GM18951 (cell line): ENCODE measurements around the gene OMP.
"Not testable (repeated sequence)": the region's sequence is repeated elsewhere in the genome, so short reads cannot be mapped to it uniquely, and the experiment has no call there.

Source experiments
- POLR2A ChIP-seq: IDR thresholded peaks from 4 replicates; pipeline ENCODE4 v1.6.1; 2011; ENCODE audit warnings: mild to moderate bottlenecking; ENCODE audit not compliant: insufficient read length, insufficient read depth; ENCODE audit errors: extremely low read depth
- in situ Hi-C: fragments of 300-500 bp; cut with MboI; formaldehyde crosslinking; loops from one replicate; pipeline ENCODE4 v1.12.0; 2022; ENCODE audit warnings: low sequenced_read_pairs, mixed read lengths, inconsistent platforms; ENCODE audit not compliant: unreplicated experiment

OMP gene

GRCh38 chr11:77102246-77103210 is at the start of gene OMP:
TSS of gene OMP (plus strand) at chr11:77102840. CDS start at chr11:77102840, 0 bp downstream.
- in situ Hi-C loops, result loop anchor here (5.0 kb wide), 1 partner anchor 55 kb away; no protein-coding TSS in a partner anchor
- TF ChIP-seq POLR2A, result no peak

DNA sequence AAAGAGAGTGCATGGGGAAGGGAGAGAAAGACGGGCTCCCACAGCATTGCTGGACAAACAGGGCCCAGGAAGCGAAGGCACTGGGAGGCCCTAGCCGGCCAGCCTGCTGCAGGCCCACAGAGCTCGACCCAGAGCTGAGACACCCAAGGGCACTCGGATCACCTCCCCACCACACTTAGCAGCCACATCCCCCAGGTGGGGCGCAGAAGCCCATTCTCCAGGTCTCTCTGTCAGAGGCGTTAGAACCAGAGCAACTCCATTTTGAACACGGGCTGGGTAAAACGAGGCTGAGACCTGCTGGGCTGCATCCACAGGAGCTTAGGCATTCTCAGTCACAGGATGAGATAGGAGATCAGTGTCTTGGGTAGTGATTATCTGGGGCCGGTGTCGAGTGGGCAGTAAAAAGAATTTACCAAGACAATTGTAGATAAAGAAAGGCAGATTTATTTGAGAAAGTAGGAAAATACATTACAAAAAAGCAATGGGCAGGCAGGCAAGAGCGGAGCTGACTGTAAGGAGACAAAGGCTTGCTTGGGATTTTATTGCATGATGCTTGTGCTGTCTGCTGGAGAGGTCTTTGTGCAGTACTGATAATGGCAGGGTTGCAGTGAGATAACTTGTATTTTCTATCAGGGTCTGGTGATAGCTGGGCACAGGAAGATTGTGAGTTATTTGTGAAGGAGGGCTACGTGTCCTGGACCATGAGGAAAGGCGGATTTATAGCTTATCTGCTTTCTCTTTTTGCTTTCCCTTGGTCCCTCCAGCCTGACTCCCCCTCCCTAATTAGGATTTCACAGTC is 49.2 kb upstream of the OMP start:
- TF ChIP-seq POLR2A, result no peak
- in situ Hi-C loops, result no loop called here

DNA sequence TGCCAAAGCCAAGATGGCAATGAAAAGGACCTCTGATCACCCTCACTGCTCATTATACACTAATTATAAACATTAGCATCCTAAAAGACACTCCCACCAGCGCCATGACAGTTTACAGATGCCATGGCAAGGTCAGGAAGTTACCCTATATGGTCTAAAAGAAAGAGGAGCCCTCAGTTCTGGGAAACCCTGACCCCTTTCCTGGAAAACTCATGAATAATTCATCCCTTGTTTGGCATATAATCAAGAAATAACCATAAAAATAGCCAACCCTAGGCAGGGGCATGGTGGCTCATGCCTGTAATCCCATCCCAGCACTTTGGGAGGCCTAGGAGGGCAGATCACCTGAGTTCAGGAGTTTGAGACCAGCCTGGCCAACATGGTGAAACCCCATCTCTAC is 48.6 kb upstream of the OMP start:
- TF ChIP-seq POLR2A, result no peak
- in situ Hi-C loops, result no loop called here

DNA sequence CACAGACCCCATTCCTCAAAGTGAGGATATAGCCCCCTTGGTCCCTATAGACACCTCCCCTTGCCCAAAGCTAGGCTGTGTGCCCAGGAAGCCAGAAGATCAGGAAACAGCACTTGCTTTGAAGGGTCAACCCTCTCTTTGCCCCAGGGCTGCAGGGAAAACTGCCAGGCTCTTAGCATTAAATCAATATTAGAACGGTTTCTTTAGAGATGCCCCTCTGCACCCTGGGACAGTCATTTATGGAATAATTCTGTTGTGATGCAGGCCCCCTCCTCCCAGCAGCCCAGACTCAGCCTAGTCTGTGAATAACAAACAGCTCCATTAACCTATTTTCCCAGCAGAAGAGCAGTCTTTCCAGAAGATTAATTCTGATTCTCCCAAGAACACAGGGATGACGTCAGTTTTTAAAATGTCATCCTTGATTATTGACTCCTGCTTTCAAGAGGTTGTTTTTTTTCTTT is 47.5 kb upstream of the OMP start:
- no peak for TF ChIP-seq POLR2A
- in situ Hi-C loops, result no loop called here

- TF ChIP-seq POLR2A, result no peak
- in situ Hi-C loops, result no loop called here
Measured at GRCh38 chr11:77055913-77056312, 46.7 kb upstream of the OMP start.

DNA sequence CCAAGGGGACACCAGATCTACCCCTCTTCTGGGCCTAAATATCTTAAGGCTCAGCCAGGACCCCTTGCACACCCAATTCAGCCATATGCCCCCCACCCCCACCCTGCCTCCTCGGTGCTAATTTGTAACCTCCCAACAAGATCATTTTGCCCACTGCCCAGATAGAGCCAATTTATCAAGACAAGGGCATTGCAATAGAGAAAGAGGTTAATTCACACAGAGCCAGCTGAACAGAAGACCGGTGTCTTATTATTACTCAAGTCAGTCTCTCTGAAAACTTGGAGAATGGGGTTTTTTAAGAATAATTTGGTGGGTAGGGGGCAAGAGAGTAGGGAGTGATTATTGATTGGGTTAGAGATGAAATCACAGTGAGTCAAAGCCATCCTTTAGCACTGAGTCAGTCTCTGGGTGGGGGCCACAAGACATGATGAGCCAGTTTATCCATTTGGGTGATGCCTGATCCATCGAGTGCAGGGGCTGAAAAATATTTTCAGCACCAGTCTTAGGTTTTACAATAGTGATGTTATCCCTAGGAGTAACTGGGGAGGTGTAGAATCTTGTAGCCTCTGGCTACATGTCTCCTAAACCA is 45.7 kb upstream of the OMP start:
- in situ Hi-C loops, result no loop called here
- no peak for TF ChIP-seq POLR2A

GRCh38 chr11:77057938-77058474 is 44.6 kb upstream of the OMP start:
- no peak for TF ChIP-seq POLR2A
- in situ Hi-C loops, result no loop called here

GRCh38 chr11:77058900-77059299 is 43.7 kb upstream of the OMP start:
- in situ Hi-C loops, result no loop called here

DNA sequence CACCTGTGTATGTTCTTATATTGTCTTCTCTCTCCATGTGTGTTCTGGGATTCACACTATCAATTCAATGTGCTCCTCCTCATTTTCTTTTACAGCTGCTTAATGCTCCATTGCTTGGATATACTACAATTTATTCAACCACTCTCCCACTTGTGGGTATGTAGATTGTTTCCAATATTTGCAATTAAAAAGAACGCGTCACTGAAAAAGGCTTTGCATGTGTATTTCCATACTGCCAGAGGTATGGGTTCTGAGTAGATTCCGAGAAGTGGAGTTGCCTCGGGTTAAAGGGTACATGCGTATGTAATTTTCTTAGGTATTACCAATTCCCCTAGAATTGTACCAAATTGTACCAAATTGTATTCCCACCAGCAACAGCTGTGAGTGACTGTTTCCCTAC is 42.8 kb upstream of the OMP start:
- in situ Hi-C loops, result no loop called here
- TF ChIP-seq POLR2A, result no peak

More at GRCh38 chr11:77058900-77059299, 43.7 kb upstream of the OMP start:
- TF ChIP-seq POLR2A, result no peak

- in situ Hi-C loops, result no loop called here
Measured at GRCh38 chr11:77060234-77060633, 42.4 kb upstream of the OMP start.

GRCh38 chr11:77061258-77061657 is 41.4 kb upstream of the OMP start:
- in situ Hi-C loops, result not testable (repeated sequence)

More at GRCh38 chr11:77060234-77060633, 42.4 kb upstream of the OMP start:
- no peak for TF ChIP-seq POLR2A

DNA sequence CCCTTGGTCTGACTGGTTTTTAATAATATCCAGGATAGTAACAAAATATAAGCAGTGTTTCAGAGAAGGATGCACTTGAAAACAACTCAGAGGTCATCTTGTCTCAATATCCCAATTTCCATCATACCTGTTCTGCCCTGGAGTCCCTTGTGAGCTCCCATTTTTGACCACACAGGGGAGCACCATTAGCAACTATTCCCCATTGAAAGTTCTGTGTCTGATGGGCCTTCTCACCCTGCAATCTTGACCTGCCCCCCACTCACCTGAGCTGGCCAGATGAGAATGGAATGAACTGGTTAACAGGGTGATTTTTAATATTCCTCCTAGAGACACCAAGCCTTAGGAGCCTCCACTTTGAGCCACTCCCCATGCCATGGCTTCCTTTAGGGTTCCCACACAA is 39.7 kb upstream of the OMP start:
- no peak for TF ChIP-seq POLR2A
- in situ Hi-C loops, result no loop called here

- no peak for TF ChIP-seq POLR2A
- in situ Hi-C loops, result no loop called here
Measured at GRCh38 chr11:77063407-77063806, 39.2 kb upstream of the OMP start.
